ENCODE results near the gene GABARAP.

DNA sequence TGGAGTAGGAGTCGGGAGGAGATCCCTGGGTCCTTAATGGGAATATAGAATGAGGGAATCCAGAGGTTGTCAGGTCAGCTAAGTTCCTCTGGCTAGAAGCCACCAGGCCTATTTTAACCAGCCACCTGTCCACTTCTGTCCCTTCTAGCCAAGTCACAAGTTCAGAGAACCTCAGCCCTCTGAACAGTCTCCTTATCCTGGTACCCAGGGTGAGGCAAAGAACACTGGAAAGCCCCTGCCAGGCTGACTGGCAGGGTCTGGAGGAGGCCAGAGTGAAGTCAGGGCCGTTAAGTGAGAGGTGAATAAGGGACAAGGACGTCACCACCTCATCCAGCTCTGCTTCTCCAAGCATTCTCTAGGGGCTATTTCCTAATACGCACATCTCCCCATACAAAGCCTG lies 6.5 kb upstream of the GABARAP start:
- TF ChIP-seq, protein P1, sequence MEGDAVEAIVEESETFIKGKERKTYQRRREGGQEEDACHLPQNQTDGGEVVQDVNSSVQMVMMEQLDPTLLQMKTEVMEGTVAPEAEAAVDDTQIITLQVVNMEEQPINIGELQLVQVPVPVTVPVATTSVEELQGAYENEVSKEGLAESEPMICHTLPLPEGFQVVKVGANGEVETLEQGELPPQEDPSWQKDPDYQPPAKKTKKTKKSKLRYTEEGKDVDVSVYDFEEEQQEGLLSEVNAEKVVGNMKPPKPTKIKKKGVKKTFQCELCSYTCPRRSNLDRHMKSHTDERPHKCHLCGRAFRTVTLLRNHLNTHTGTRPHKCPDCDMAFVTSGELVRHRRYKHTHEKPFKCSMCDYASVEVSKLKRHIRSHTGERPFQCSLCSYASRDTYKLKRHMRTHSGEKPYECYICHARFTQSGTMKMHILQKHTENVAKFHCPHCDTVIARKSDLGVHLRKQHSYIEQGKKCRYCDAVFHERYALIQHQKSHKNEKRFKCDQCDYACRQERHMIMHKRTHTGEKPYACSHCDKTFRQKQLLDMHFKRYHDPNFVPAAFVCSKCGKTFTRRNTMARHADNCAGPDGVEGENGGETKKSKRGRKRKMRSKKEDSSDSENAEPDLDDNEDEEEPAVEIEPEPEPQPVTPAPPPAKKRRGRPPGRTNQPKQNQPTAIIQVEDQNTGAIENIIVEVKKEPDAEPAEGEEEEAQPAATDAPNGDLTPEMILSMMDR (IDR thresholded peaks at IDR 0.05) = no peak
- no peak for TF ChIP-seq POLR2A (IDR thresholded peaks at IDR 0.05)
